H1 (cell line): Measurements from ENCODE around the gene ABCB11. TPM values are rescaled to one million over a fixed set of nuclear protein-coding genes. Genes with fewer than 3 reads are reported as not detected.

Experiments used
- CTCF ChIA-PET: fragments of 300-600 bp; sonication (Branson Sonifier 250); formaldehyde crosslinking; loops from one replicate; lab custom pipeline; 2021; ENCODE audit not compliant: partially characterized antibody; lab: Charles Lee
- POLR2A ChIA-PET: fragments of 300-600 bp; sonication (Branson Sonifier 250); formaldehyde crosslinking; loops from one replicate; lab custom pipeline; 2021; ENCODE audit warnings: inconsistent platforms; ENCODE audit not compliant: partially characterized antibody; lab: Charles Lee
- DNase-seq, 2 experiments: peaks; one replicate each; pipeline versions ENCODE4 v3.0.0 to v3.0.0-alpha.2; 2010 to 2022; ENCODE audit warnings: low spot score in 2 of 2, low read depth in 1 of 2, mixed read lengths in 1 of 2
- FAIRE-seq: peaks from 2 replicates; lab custom pipeline; 2011; peaks lifted over from hg19 to GRCh38; lab: Jason Lieb, UNC
- H2AFZ ChIP-seq: 2 replicates; pipeline ENCODE4 v1.8.1; 2012; ENCODE audit warnings: low read length, inconsistent platforms
- H2AK5ac ChIP-seq: 2 replicates; pipeline ENCODE4 v1.6.1; 2013; ENCODE audit warnings: low read depth, low read length
- H2BK120ac ChIP-seq: replicated peaks from 2 replicates; pipeline ENCODE3; 2013; ENCODE audit warnings: low read depth, low read length, inconsistent platforms
- H2BK12ac ChIP-seq: 2 replicates; pipeline ENCODE4 v1.6.1; 2013; ENCODE audit warnings: low read depth, low read length
- H2BK15ac ChIP-seq: 2 replicates; pipeline ENCODE4 v1.6.1; 2013; ENCODE audit warnings: low read length
- H2BK20ac ChIP-seq: 2 replicates; pipeline ENCODE4 v1.6.1; 2013; ENCODE audit warnings: low read length
- H2BK5ac ChIP-seq: 2 replicates; pipeline ENCODE4 v1.6.1; 2013; ENCODE audit warnings: low read depth, low read length
- H3K14ac ChIP-seq: 2 replicates; pipeline ENCODE4 v1.6.1; 2013; ENCODE audit warnings: inconsistent platforms; ENCODE audit not compliant: insufficient read length
- H3K18ac ChIP-seq: 2 replicates; pipeline ENCODE4 v1.6.1; 2013; ENCODE audit warnings: low read length; ENCODE audit errors: extremely low read depth
- H3K23ac ChIP-seq: 2 replicates; pipeline ENCODE4 v1.6.1; 2013; ENCODE audit warnings: inconsistent platforms; ENCODE audit not compliant: insufficient read length
- H3K23me2 ChIP-seq: 2 replicates; pipeline ENCODE4 v1.6.1; 2013; ENCODE audit warnings: low read depth, low read length
- H3K27ac ChIP-seq: 2 replicates; pipeline ENCODE4 v1.6.1; 2011; ENCODE audit warnings: low read depth, low read length, inconsistent platforms
- H3K27me3 ChIP-seq, 4 experiments: replicated peaks in 1 of 4; 1 replicate in 1 of 4; 2 replicates in 3 of 4; pipeline versions ENCODE4 v1.6.1 to v1.8.1; 2011 to 2013; ENCODE audit warnings: low read length in 3 of 4, mild to moderate bottlenecking in 3 of 4, inconsistent platforms in 2 of 4, mixed read lengths in 2 of 4, moderate library complexity in 1 of 4; ENCODE audit not compliant: control insufficient read depth in 3 of 4, insufficient read depth in 3 of 4; ENCODE audit errors: extremely low read depth in 1 of 4
- H3K36me3 ChIP-seq, 4 experiments: 2 replicates each; pipeline versions ENCODE4 v1.6.1 to v1.8.1; 2011 to 2013; ENCODE audit warnings: mild to moderate bottlenecking in 4 of 4, low read length in 3 of 4, moderate library complexity in 2 of 4, control low read depth in 1 of 4, inconsistent platforms in 1 of 4; ENCODE audit not compliant: insufficient read depth in 4 of 4, control insufficient read depth in 2 of 4
- H3K4ac ChIP-seq: replicated peaks from 2 replicates; pipeline ENCODE3; 2013; ENCODE audit warnings: low read length, low read depth, mixed read lengths, inconsistent platforms; ENCODE audit not compliant: insufficient read length
- H3K4me1 ChIP-seq, 4 experiments: replicated peaks in 1 of 4; 1 replicate in 1 of 4; 2 replicates in 3 of 4; pipeline versions ENCODE4 v1.6.1 to v1.8.1; 2011 to 2013; ENCODE audit warnings: low read length in 3 of 4, inconsistent platforms in 2 of 4, mixed read lengths in 1 of 4; ENCODE audit not compliant: insufficient read depth in 4 of 4, control insufficient read depth in 3 of 4
- H3K4me2 ChIP-seq, 2 experiments: 2 replicates each; pipeline versions ENCODE4 v1.6.1 to v1.8.1; 2011 to 2013; ENCODE audit warnings: low read depth in 2 of 2, low read length in 2 of 2, control low read depth in 1 of 2, inconsistent platforms in 1 of 2, mild to moderate bottlenecking in 1 of 2; ENCODE audit not compliant: insufficient read depth in 1 of 2
- H3K4me3 ChIP-seq, 4 experiments: fragments of 200-600, 300-600 bp in 1 of 4; sonication (generic), shearing (Covaris generic), sonication (Bioruptor Twin) in 1 of 4; 2 replicates each; pipeline versions ENCODE4 v1.5.1 to v1.8.1; 2011 to 2016; ENCODE audit warnings: low read length in 4 of 4, low read depth in 3 of 4, control low read depth in 2 of 4, inconsistent platforms in 2 of 4, mild to moderate bottlenecking in 2 of 4, mixed read lengths in 1 of 4, moderate library complexity in 1 of 4; ENCODE audit not compliant: insufficient read depth in 2 of 4; ENCODE audit errors: extremely low read depth in 1 of 4
- H3K56ac ChIP-seq: replicated peaks from 2 replicates; pipeline ENCODE3; 2013; ENCODE audit warnings: low read depth, mild to moderate bottlenecking, mixed read lengths, low read length, inconsistent platforms; ENCODE audit not compliant: insufficient read length
- H3K79me1 ChIP-seq: 2 replicates; pipeline ENCODE4 v1.6.1; 2013; ENCODE audit warnings: low read depth, low read length, control low read depth
- H3K79me2 ChIP-seq, 2 experiments: 2 replicates each; pipeline versions ENCODE4 v1.6.1 to v1.8.1; 2012 to 2013; ENCODE audit warnings: low read length in 2 of 2, mild to moderate bottlenecking in 2 of 2, inconsistent platforms in 1 of 2; ENCODE audit not compliant: insufficient read depth in 2 of 2, control insufficient read depth in 1 of 2
- H3K9ac ChIP-seq, 4 experiments: replicated peaks in 1 of 4; 1 replicate in 1 of 4; 2 replicates in 3 of 4; pipeline versions ENCODE4 v1.6.1 to v1.8.1; 2011 to 2013; ENCODE audit warnings: low read depth in 3 of 4, low read length in 3 of 4, control low read depth in 2 of 4, mild to moderate bottlenecking in 2 of 4, moderate library complexity in 2 of 4, inconsistent platforms in 1 of 4; ENCODE audit errors: extremely low read depth in 1 of 4
- H3K9me3 ChIP-seq, 2 experiments: 2 replicates each; pipeline versions ENCODE4 v1.6.1 to v1.8.1; 2012 to 2013; ENCODE audit warnings: mild to moderate bottlenecking in 2 of 2, moderate library complexity in 2 of 2, control low read depth in 1 of 2, inconsistent platforms in 1 of 2, low read depth in 1 of 2, low read length in 1 of 2, mixed read lengths in 1 of 2; ENCODE audit not compliant: insufficient read depth in 2 of 2
- H4K20me1 ChIP-seq, 2 experiments: replicated peaks in 1 of 2; 2 replicates each; pipeline versions ENCODE3 to v1.8.1; 2011 to 2013; ENCODE audit warnings: inconsistent platforms in 2 of 2, low read length in 2 of 2, mild to moderate bottlenecking in 1 of 2; ENCODE audit not compliant: insufficient read depth in 2 of 2, control insufficient read depth in 1 of 2
- H4K5ac ChIP-seq: 2 replicates; pipeline ENCODE4 v1.6.1; 2013; ENCODE audit warnings: low read length, low read depth, mixed read lengths, inconsistent platforms; ENCODE audit not compliant: insufficient read length
- H4K8ac ChIP-seq: 2 replicates; pipeline ENCODE4 v1.8.0; 2013; ENCODE audit warnings: mild to moderate bottlenecking, moderate library complexity, low read length, inconsistent platforms; ENCODE audit not compliant: insufficient read depth; ENCODE audit errors: extremely low read depth
- H4K91ac ChIP-seq: replicated peaks from 2 replicates; pipeline ENCODE3; 2013; ENCODE audit warnings: low read length, mixed read lengths, inconsistent platforms; ENCODE audit not compliant: insufficient read length
- BACH1 ChIP-seq: IDR thresholded peaks from 2 replicates; pipeline ENCODE4 v1.6.1; 2012; ENCODE audit warnings: low read length, improper control_type of control experiment
- CTBP2 ChIP-seq: IDR thresholded peaks from 2 replicates; pipeline ENCODE4 v1.7.0; 2011; ENCODE audit warnings: borderline replicate concordance, mild to moderate bottlenecking, moderate library complexity, mixed read lengths, low read length; ENCODE audit not compliant: insufficient read depth, insufficient read length
- PHF8 ChIP-seq: fragments of 200-600 bp; sonication (generic); conservative IDR thresholded peaks from 2 replicates; pipeline ENCODE4 v1.7.1; 2012; ENCODE audit warnings: low read depth, mild to moderate bottlenecking, inconsistent platforms, low read length, moderate library complexity
- USF2 ChIP-seq: IDR thresholded peaks from 2 replicates; pipeline ENCODE4 v1.6.1; 2011; ENCODE audit warnings: low read length, improper control_type of control experiment
- YY1 ChIP-seq: IDR thresholded peaks from 2 replicates; pipeline ENCODE4 v1.6.1; 2011; ENCODE audit warnings: low read depth, mild to moderate bottlenecking, low read length
- polyA plus RNA-seq, 7 experiments: library from polyadenylated mRNA; depleted of rRNA in 3 of 7; stranded (reverse) in 5 of 7; unstranded in 2 of 7; fragments of >200 nt in 5 of 7; fragments of 200-250 nt in 2 of 7; gene quantifications; 1 replicate in 5 of 7; 2 replicates in 1 of 7; 4 replicates in 1 of 7; pipeline versions ENCODE4 v1.2.1 to v1.2.3, GENCODE V29; 2011 to 2013; ENCODE audit warnings: missing spikeins in 2 of 7, mixed read lengths in 2 of 7
- total RNA-seq: library from RNA; stranded (reverse); fragmentation: NEBNext Ultra II Directional; extraction: Animal tissue kit (Norgen Biotek cat#: 25700); gene quantifications from 2 replicates; pipeline ENCODE4 v1.2.1, GENCODE V29; 2021

Gene ABCB11
- total and polyA plus RNA-seq, 2 of the 8 experiments (the other 6 are each of a cell fraction or from before 2014, with no cell fraction given), result not detected

GRCh38 chr2:168954256-168954655, 76.9 kb downstream of the ABCB11 start:
- POLR2A ChIA-PET, result no interaction called here
- H4K20me1 ChIP-seq, result no peaks in the 10 kb centered on the region
- no peak overlapping the region for H2AK5ac ChIP-seq
- H3K4me1 ChIP-seq, result no peaks in the 10 kb centered on the region
- no peak overlapping the region for H3K14ac ChIP-seq
- no peaks in the 10 kb centered on the region for H3K9me3 ChIP-seq
- no peak overlapping the region for H4K91ac ChIP-seq
- no peak overlapping the region for H3K9ac ChIP-seq
- no peaks in the 10 kb centered on the region for H3K79me2 ChIP-seq
- no peak overlapping the region for H3K4me2 ChIP-seq
- DNase-seq (no peak), FAIRE-seq (no peak)
- H2BK15ac ChIP-seq, result no peak overlapping the region
- no peak overlapping the region for H3K23ac ChIP-seq
- H2BK5ac ChIP-seq, result no peak overlapping the region
- H4K8ac ChIP-seq, result no peak overlapping the region
- H3K79me1 ChIP-seq, result no peaks in the 10 kb centered on the region
- no peak overlapping the region for H3K4ac ChIP-seq
- H2BK120ac ChIP-seq, result no peak overlapping the region
- CTCF ChIA-PET, result no interaction called here
- H2BK12ac ChIP-seq, result no peak overlapping the region
- no peak overlapping the region for H2AFZ ChIP-seq
- no peak overlapping the region for H2BK20ac ChIP-seq
- no peak overlapping the region for H4K5ac ChIP-seq
- no peak overlapping the region for H3K27ac ChIP-seq
- no peaks in the 10 kb centered on the region; a peak in 1 of 7 replicates for H3K27me3 ChIP-seq
- H3K18ac ChIP-seq, result no peak overlapping the region
- H3K36me3 ChIP-seq, result no peaks in the 10 kb centered on the region
- TF ChIP-seq YY1 (no peak), BACH1 (no peak), PHF8 (no peak), USF2 (no peak), CTBP2 (no peak)
- H3K4me3 ChIP-seq, result no peak overlapping the region
- H3K56ac ChIP-seq, result no peak overlapping the region
- no peaks in the 10 kb centered on the region for H3K23me2 ChIP-seq
